Panc1 (cell line): Measurements from ENCODE around the gene DHX34.

Source experiments
- POLR2AphosphoS5 ChIP-seq: IDR thresholded peaks from 2 replicates; pipeline ENCODE4 v1.6.1; 2012; ENCODE audit warnings: mild to moderate bottlenecking, low read depth, low read length, moderate library complexity
- SIN3A ChIP-seq: IDR thresholded peaks from 2 replicates; pipeline ENCODE4 v1.6.1; 2012; ENCODE audit warnings: low read depth, mild to moderate bottlenecking, low read length, moderate library complexity, borderline replicate concordance; ENCODE audit not compliant: insufficient read depth
- TF ChIP-seq, protein P1 (sequence below): fragments of 450-650 bp; IDR thresholded peaks from 2 replicates; pipeline ENCODE4 v1.5.1; 2017; ENCODE audit warnings: mild to moderate bottlenecking

DNA sequence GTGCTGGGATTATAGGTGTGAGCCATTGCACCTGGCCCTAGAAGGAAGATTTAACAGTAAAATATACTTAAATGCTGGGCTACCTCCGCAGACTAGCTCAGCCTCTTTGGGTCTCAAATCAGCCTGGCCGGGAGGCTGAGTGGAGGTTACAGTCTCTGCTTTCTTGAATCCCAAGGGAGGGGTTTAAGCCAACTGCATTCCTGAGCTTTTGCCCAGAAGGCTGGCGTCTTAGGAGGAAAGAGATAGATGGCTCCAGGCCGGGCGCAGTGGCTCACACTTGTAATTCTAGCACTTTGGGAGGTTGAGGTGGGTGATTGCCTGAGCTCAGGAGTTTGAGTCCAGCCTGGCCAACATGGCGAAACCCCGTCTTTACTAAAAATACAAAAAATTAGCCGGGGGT is 40.1 kb upstream of the DHX34 start:
- TF ChIP-seq, protein P1, sequence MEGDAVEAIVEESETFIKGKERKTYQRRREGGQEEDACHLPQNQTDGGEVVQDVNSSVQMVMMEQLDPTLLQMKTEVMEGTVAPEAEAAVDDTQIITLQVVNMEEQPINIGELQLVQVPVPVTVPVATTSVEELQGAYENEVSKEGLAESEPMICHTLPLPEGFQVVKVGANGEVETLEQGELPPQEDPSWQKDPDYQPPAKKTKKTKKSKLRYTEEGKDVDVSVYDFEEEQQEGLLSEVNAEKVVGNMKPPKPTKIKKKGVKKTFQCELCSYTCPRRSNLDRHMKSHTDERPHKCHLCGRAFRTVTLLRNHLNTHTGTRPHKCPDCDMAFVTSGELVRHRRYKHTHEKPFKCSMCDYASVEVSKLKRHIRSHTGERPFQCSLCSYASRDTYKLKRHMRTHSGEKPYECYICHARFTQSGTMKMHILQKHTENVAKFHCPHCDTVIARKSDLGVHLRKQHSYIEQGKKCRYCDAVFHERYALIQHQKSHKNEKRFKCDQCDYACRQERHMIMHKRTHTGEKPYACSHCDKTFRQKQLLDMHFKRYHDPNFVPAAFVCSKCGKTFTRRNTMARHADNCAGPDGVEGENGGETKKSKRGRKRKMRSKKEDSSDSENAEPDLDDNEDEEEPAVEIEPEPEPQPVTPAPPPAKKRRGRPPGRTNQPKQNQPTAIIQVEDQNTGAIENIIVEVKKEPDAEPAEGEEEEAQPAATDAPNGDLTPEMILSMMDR: no peak
- TF ChIP-seq POLR2AphosphoS5 (no peak), SIN3A (no peak)
